GM18858 (cell line): Measurements from ENCODE around the gene TLR3.

Source experiments
- ATAC-seq: cut with Tn5 transposase; IDR thresholded peaks from one replicate; pipeline ENCODE4 v1.9.1; 2021; ENCODE audit not compliant: unreplicated experiment

TLR3 gene

GRCh38 chr4:186104890-186105646 is 36.1 kb downstream of the TLR3 start:
- peak; percentile 18 for ATAC-seq

GRCh38 chr4:186105647-186106321 is 36.8 kb downstream of the TLR3 start:
- ATAC-seq = no peak

- ATAC-seq = no peak
Observed at GRCh38 chr4:186107947-186108346, 39.0 kb downstream of the TLR3 start.

GRCh38 chr4:186108391-186108790 is 39.4 kb downstream of the TLR3 start:
- no peak for ATAC-seq

- ATAC-seq = no peak
Observed at GRCh38 chr4:186109245-186109644, 40.3 kb downstream of the TLR3 start.

GRCh38 chr4:186116697-186117096 is 47.7 kb downstream of the TLR3 start:
- no peak for ATAC-seq

- no peak for ATAC-seq
Observed at GRCh38 chr4:186118582-186118981, 49.6 kb downstream of the TLR3 start.

GRCh38 chr4:186121057-186121456 is 52.1 kb downstream of the TLR3 start:
- ATAC-seq = no peak

GRCh38 chr4:186128842-186129241 is 59.9 kb downstream of the TLR3 start:
- ATAC-seq = no peak

- no peak for ATAC-seq
Observed at GRCh38 chr4:186131935-186132334, 63.0 kb downstream of the TLR3 start.

- no peak for ATAC-seq
Observed at GRCh38 chr4:186132577-186133242, 63.8 kb downstream of the TLR3 start.

- ATAC-seq = peak; percentile 100
Observed at GRCh38 chr4:186134257-186134656, 65.3 kb downstream of the TLR3 start.

GRCh38 chr4:186134861-186135260 is 65.9 kb downstream of the TLR3 start:
- ATAC-seq = no peak

GRCh38 chr4:186137196-186137794 is 68.3 kb downstream of the TLR3 start:
- ATAC-seq = no peak
